Camera-type eye (tissue), 1 donor: ENCODE data around the gene TAX1BP3. TPM values are rescaled to one million over a fixed set of nuclear protein-coding genes. Genes with fewer than 3 reads are reported as not detected.

Source experiments
- total RNA-seq: library from RNA; depleted of rRNA; stranded (reverse); fragments of >200 nt; gene quantifications from one replicate; pipeline ENCODE4 v1.2.3, GENCODE V29; 2014

Gene TAX1BP3
- 37.0 TPM for total RNA-seq

GRCh38 chr17:3668279-3669084, at the start of gene TAX1BP3, which contains the start of gene EMC6:
TSS of gene TAX1BP3 (minus strand) at chr17:3668578. CDS start at chr17:3668526, 52 bp downstream.
TSS of gene EMC6 (plus strand) at chr17:3668812. CDS start at chr17:3669147, 335 bp downstream.

GRCh38 chr17:3695723-3696411, 27.5 kb upstream of the TAX1BP3 start, which contains the start of gene P2RX5:
TSS of gene P2RX5 (minus strand) at chr17:3696155. CDS start at chr17:3696005, 150 bp downstream.

GRCh38 chr17:3636154-3636907, 32.0 kb downstream of the TAX1BP3 start, which contains the start of the genes CTNS and SHPK:
TSS of gene CTNS (plus strand) at chr17:3636760. CDS start at chr17:3640207, 3,447 bp downstream.
TSS of gene SHPK (minus strand) at chr17:3636250. CDS start at chr17:3636219, 31 bp downstream.

Other genes starting within 250 kb of the TAX1BP3 start
- not detected for gene OR1E2, start 234.7 kb downstream of the TAX1BP3 start, total RNA-seq
- 1.8 TPM for gene SPATA22, start 196.8 kb downstream of the TAX1BP3 start, total RNA-seq
- 5.4 TPM for gene ASPA, start 192.6 kb downstream of the TAX1BP3 start, total RNA-seq
- 0.55 TPM for gene TRPV3, start 110.8 kb downstream of the TAX1BP3 start, total RNA-seq
- gene TRPV1, start 59.2 kb downstream of the TAX1BP3 start, total RNA-seq, result 11.9 TPM
- gene SHPK, start 32.3 kb downstream of the TAX1BP3 start, total RNA-seq, result 23.7 TPM
- gene CTNS, start 31.8 kb downstream of the TAX1BP3 start, total RNA-seq, result 13.8 TPM
- 16.1 TPM for gene EMC6, start 234 bp upstream of the TAX1BP3 start, total RNA-seq
- gene P2RX5, start 27.6 kb upstream of the TAX1BP3 start, total RNA-seq, result 3.0 TPM
- gene HASPIN, start 55.3 kb upstream of the TAX1BP3 start, total RNA-seq, result 1.8 TPM
- 7.9 TPM for gene ITGAE, start 132.6 kb upstream of the TAX1BP3 start, total RNA-seq
- 47.1 TPM for gene NCBP3, start 177.7 kb upstream of the TAX1BP3 start, total RNA-seq
- 22.0 TPM for gene CAMKK1, start 224.5 kb upstream of the TAX1BP3 start, total RNA-seq
- gene P2RX1, start 247.9 kb upstream of the TAX1BP3 start, total RNA-seq, result 1.0 TPM